ENCODE data around the gene PDXK.

- TF ChIP-seq CTCF (optimal IDR thresholded peaks at IDR 0.05 in 1 of 3, IDR thresholded peaks at IDR 0.05 in 1 of 3, conservative IDR thresholded peaks at IDR 0.05 in 1 of 3; ENCODE audit: extremely low read depth in 1 of 3, insufficient read depth in 2 of 3, low read length in 3 of 3) = no peak
- no peak for TF ChIP-seq EZH2 (IDR thresholded peaks at IDR 0.05; ENCODE audit: low read length)
Measured at GRCh38 chr21:43793243-43793642, 74.3 kb downstream of the PDXK start.
